HG02759 (cell line): ENCODE data around the gene MEIOC.

Experiments used
- ATAC-seq: cut with Tn5 transposase; IDR thresholded peaks from one replicate; pipeline ENCODE4 v1.9.1; 2021; ENCODE audit warnings: mild to moderate bottlenecking, moderate library complexity; ENCODE audit not compliant: unreplicated experiment

Gene MEIOC

DNA sequence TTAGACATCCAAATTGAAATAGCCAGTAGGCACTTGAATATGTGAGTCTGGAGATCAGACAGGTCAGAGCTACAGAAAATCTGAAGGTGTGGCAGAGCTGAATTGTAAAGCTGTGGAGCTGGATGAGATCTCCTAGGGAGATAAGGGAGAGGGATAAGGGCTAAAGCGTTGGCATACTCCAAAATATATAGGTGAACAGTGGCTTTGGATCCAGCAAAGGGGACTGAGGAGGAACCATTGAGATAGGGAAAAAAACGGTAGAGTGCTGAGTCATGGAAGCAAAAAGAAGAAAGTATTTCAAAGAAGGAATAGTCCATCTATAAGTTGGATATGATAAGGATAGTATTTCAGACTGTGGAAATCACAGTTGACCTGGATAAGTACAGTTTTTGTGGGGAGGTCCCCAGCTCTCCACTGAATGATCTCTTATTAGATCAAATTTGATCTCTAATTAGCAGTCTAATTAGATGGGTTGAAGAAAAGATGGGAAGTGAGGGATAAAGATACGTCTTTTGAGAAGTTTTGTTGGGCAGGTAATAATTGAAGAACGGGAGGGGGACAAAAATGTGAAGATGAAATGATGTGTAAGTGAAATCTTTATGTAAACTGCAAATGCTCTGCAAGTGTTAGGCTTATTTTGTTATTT is 51.6 kb downstream of the MEIOC start:
- no peak for ATAC-seq

DNA sequence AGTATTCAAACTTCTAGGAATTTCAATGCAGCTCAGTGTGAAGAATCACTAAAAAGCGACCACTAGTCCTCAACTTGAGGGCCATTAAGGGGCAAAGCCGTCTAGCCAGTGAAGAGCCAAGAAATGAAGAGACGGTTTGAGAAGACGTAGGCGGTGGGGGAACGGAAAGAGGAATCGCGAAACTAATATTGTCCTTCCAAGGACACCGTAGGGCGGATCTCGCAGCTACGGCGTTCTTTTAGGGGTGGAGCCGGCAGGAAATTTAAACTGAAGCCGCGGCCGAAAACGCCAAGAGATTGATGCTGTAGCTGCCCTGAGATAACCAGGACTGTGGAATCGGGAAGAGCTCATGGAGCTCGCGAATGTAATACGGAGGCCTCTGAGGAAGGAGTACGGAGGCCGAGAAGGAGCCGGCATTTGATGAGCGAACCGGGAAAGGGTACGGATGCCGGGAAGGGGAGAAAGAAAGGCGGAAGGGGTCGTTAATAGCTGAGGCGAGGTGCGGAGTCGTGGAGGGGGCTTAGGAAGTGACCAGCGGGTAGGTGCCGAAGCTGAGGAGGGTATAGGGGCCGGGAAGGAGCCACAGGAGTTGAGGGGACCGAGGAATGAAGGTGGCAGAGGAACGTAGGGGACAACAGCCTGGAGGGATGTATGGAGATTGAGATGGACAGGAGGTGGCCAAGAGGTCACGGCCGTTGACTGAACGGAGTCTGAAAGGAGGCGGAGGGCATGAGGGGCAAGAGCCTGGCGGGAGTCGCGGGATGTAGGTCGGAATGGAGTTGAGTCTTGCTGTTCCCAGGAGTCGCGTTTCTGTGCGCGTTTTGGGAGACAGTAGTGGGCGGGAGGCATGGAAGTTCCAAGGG is 52.4 kb downstream of the MEIOC start, which contains the start of gene DBF4B:
TSS of gene DBF4B (plus strand) at position 265 of the 863 bp plus-strand sequence. CDS start at position 421, 156 bp downstream.
- peak; percentile 75 for ATAC-seq

- no peak for ATAC-seq
These were observed 63.2 kb downstream of the MEIOC start for GRCh38 chr17:44719444-44719843.

DNA sequence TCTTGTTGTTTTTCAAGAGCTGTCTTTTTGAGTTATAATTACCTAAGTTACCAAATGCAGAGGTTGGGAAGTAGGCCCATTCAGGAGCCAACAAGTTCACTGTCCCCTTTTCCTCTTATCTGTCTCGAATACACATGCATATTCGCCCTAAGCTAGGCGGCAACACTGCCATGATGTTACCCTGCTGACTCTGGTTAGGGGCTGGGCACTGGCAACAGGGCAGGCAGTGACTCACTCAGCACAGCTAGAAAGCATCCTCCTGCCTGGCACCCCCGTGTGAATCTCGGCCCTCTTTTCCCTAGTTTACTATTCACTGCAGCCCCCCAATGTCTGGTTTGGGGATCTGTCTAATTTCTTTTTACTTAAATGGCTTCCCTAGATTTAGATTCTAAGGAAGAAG is 66.0 kb downstream of the MEIOC start:
- ATAC-seq: no peak
